WTC11 (cell line): ENCODE data around the gene NDUFAF8. TPM values are rescaled to one million over a fixed set of nuclear protein-coding genes. Genes with fewer than 3 reads are reported as not detected.

Experiments used
- ATAC-seq: fragments of 200-7000 bp; cut with Tn5 transposase; 2 replicates; pipeline ENCODE4 v1.10.0; 2021; ENCODE audit warnings: mild to moderate bottlenecking, moderate library complexity
- CTCF ChIA-PET: fragments of 300-600 bp; sonication (Branson Sonifier 250); formaldehyde crosslinking; loops from one replicate; lab custom pipeline; 2021; ENCODE audit warnings: antibody characterized with exemption; lab: Charles Lee
- POLR2A ChIA-PET: fragments of 350-600 bp; sonication (Branson Sonifier 250); formaldehyde crosslinking; loops from one replicate; lab custom pipeline; 2021; ENCODE audit warnings: antibody characterized with exemption; lab: Charles Lee
- DNase-seq: peaks from one replicate; pipeline ENCODE4 v3.0.0; 2021; ENCODE audit warnings: low spot score
- H3K27ac Mint-ChIP-seq: 2 replicates; pipeline ENCODE4 v1.8.0; 2021; ENCODE audit warnings: mixed read lengths
- H3K27me3 Mint-ChIP-seq: 2 replicates; pipeline ENCODE4 v1.8.0; 2021; ENCODE audit warnings: low read depth, mild to moderate bottlenecking, moderate library complexity, mixed read lengths
- H3K36me3 Mint-ChIP-seq: 2 replicates; pipeline ENCODE4 v1.8.0; 2021; ENCODE audit warnings: mixed read lengths
- H3K4me1 Mint-ChIP-seq: 2 replicates; pipeline ENCODE4 v1.8.0; 2022; ENCODE audit warnings: mixed read lengths
- H3K4me3 Mint-ChIP-seq: 2 replicates; pipeline ENCODE4 v1.8.0; 2021; ENCODE audit warnings: mild to moderate bottlenecking, moderate library complexity, mixed read lengths
- H3K9me3 Mint-ChIP-seq: 2 replicates; pipeline ENCODE4 v1.8.0; 2021; ENCODE audit warnings: mixed read lengths
- ATF1 ChIP-seq: sonication (generic); formaldehyde crosslinking; IDR thresholded peaks from 2 replicates; pipeline ENCODE4 v1.8.1; 2023; ENCODE audit warnings: mild to moderate bottlenecking, moderate library complexity, missing genetic modification reagents
- ATF2 ChIP-seq: sonication (generic); formaldehyde crosslinking; IDR thresholded peaks from 2 replicates; pipeline ENCODE4 v1.8.1; 2022; ENCODE audit warnings: low read depth, missing genetic modification reagents, borderline replicate concordance
- ATF3 ChIP-seq: sonication (generic); formaldehyde crosslinking; conservative IDR thresholded peaks from 2 replicates; pipeline ENCODE4 v1.8.1; 2022; ENCODE audit warnings: mild to moderate bottlenecking, missing genetic modification reagents
- CTCF ChIP-seq: fragments of 200-600 bp; IDR thresholded peaks from 2 replicates; pipeline ENCODE4 v1.8.0; 2022; ENCODE audit warnings: antibody characterized with exemption
- EMX1 ChIP-seq: fragments of 250-450 bp; sonication (Bioruptor Pico); IDR thresholded peaks from 2 replicates; pipeline ENCODE4 v1.8.0; 2021; ENCODE audit warnings: mild to moderate bottlenecking
- ESRRA ChIP-seq: sonication (generic); formaldehyde crosslinking; IDR thresholded peaks from 2 replicates; pipeline ENCODE4 v1.8.1; 2022; ENCODE audit warnings: mild to moderate bottlenecking, missing genetic modification reagents, borderline replicate concordance
- FOXP4 ChIP-seq: sonication (generic); formaldehyde crosslinking; IDR thresholded peaks from 2 replicates; pipeline ENCODE4 v1.8.0; 2022; ENCODE audit warnings: mild to moderate bottlenecking, missing genetic modification reagents
- GRHL2 ChIP-seq: fragments of 250-450 bp; sonication (Bioruptor Pico); IDR thresholded peaks from 2 replicates; pipeline ENCODE4 v1.8.0; 2022; ENCODE audit warnings: mild to moderate bottlenecking, moderate library complexity; ENCODE audit not compliant: insufficient replicate concordance, severe bottlenecking
- GTF2I ChIP-seq: fragments of 250-450 bp; sonication (Bioruptor Pico); conservative IDR thresholded peaks from 2 replicates; pipeline ENCODE4 v1.4.0; 2021; ENCODE audit warnings: mild to moderate bottlenecking
- HMGXB4 ChIP-seq: sonication (generic); formaldehyde crosslinking; IDR thresholded peaks from 2 replicates; pipeline ENCODE4 v1.8.1; 2023; ENCODE audit warnings: mild to moderate bottlenecking, moderate library complexity, missing genetic modification reagents
- JUN ChIP-seq: sonication (generic); formaldehyde crosslinking; IDR thresholded peaks from 2 replicates; pipeline ENCODE4 v1.8.0; 2023; ENCODE audit warnings: mild to moderate bottlenecking, missing genetic modification reagents
- MXD4 ChIP-seq: fragments of 250-450 bp; sonication (Bioruptor Pico); IDR thresholded peaks from 2 replicates; pipeline ENCODE4 v1.8.0; 2021; ENCODE audit warnings: mild to moderate bottlenecking, moderate library complexity, borderline replicate concordance
- MYBL2 ChIP-seq: sonication (generic); formaldehyde crosslinking; IDR thresholded peaks from 2 replicates; pipeline ENCODE4 v1.8.1; 2023; ENCODE audit warnings: mild to moderate bottlenecking, moderate library complexity, missing genetic modification reagents
- OVOL2 ChIP-seq: fragments of 250-450 bp; sonication (Bioruptor Pico); IDR thresholded peaks from 2 replicates; pipeline ENCODE4 v1.9.0; 2021; ENCODE audit warnings: mild to moderate bottlenecking, borderline replicate concordance
- RORB ChIP-seq: fragments of 250-450 bp; sonication (Bioruptor Pico); IDR thresholded peaks from 2 replicates; pipeline ENCODE4 v1.9.0; 2021; ENCODE audit warnings: mild to moderate bottlenecking
- SMAD3 ChIP-seq: sonication (generic); formaldehyde crosslinking; IDR thresholded peaks from 2 replicates; pipeline ENCODE4 v1.8.0; 2022; ENCODE audit warnings: missing genetic modification reagents, mild to moderate bottlenecking, borderline replicate concordance
- TP53 ChIP-seq: sonication (generic); formaldehyde crosslinking; IDR thresholded peaks from 2 replicates; pipeline ENCODE4 v1.8.1; 2023; ENCODE audit warnings: mild to moderate bottlenecking, missing genetic modification reagents
- ZNF121 ChIP-seq: sonication (generic); formaldehyde crosslinking; IDR thresholded peaks from 2 replicates; pipeline ENCODE4 v1.8.0; 2023; ENCODE audit warnings: missing genetic modification reagents
- ZNF219 ChIP-seq: sonication (generic); formaldehyde crosslinking; IDR thresholded peaks from 2 replicates; pipeline ENCODE4 v1.8.0; 2023; ENCODE audit warnings: missing genetic modification reagents, mild to moderate bottlenecking, borderline replicate concordance
- ZNF281 ChIP-seq: sonication (generic); formaldehyde crosslinking; IDR thresholded peaks from 2 replicates; pipeline ENCODE4 v1.8.0; 2023; ENCODE audit warnings: mild to moderate bottlenecking, missing genetic modification reagents
- ZNF416 ChIP-seq: fragments of 250-450 bp; sonication (Bioruptor Pico); IDR thresholded peaks from 2 replicates; pipeline ENCODE4 v1.9.0; 2021; ENCODE audit warnings: mild to moderate bottlenecking, inconsistent platforms
- ZSCAN18 ChIP-seq: fragments of 250-450 bp; sonication (Bioruptor Pico); IDR thresholded peaks from 2 replicates; pipeline ENCODE4 v2.1.2; 2022; ENCODE audit warnings: mild to moderate bottlenecking, moderate library complexity
- total RNA-seq: library from RNA; stranded (reverse); gene quantifications from 3 replicates; pipeline ENCODE4 v1.2.3, GENCODE V29; 2021

NDUFAF8 gene
- total RNA-seq, 1 experiment from 2014 or later = 73.0 TPM

GRCh38 chr17:81238815-81239713, at the start of gene NDUFAF8, which contains the start of gene TEPSIN (continued):
- TF ChIP-seq FOXP4 (CRISPR knock-in tag) (0 out of 2 replicates have a peak, but pooled peaks have one; percentile 9), MXD4 (CRISPR knock-in tag) (no peak), EMX1 (no peak), ZSCAN18 (no peak), ZNF219 (CRISPR knock-in tag) (peak; percentile 53; the same call in 1 of the 2 replicates), HMGXB4 (CRISPR knock-in tag) (peak; percentile 32; the same call in 1 of the 2 replicates), TP53 (no peak), GRHL2 (CRISPR knock-in tag) (no peak), MYBL2 (CRISPR knock-in tag) (peak; percentile 19; the same call in 1 of the 2 replicates), ATF2 (CRISPR knock-in tag) (no peak), RORB (no peak), JUN (CRISPR knock-in tag) (0 out of 2 replicates have a peak, but pooled peaks have one; percentile 46), ATF1 (0 out of 2 replicates have a peak, but pooled peaks have one; percentile 46), ZNF121 (CRISPR knock-in tag) (no peak), ATF3 (CRISPR knock-in tag) (no peak)

GRCh38 chr17:81189670-81190530, 49.2 kb upstream of the NDUFAF8 start:
- ChIA-PET CTCF (interaction anchor here (0.8 to 2.1 kb wide), 6 partner anchors 10 to 67 kb away, joined by 3 to 8 read pairs (median 3); partner anchors contain the start of gene CEP131), POLR2A (no interaction called here)
- ATAC-seq (peak; percentile 41; the same call in 1 of the 2 replicates), DNase-seq (peak; percentile 49)
- no peaks in the 10 kb centered on the region for H3K9me3 Mint-ChIP-seq
- H3K36me3 Mint-ChIP-seq = no peaks in the 10 kb centered on the region
- H3K4me3 Mint-ChIP-seq = no peak overlapping the region
- no peaks in the 10 kb centered on the region for H3K27me3 Mint-ChIP-seq
- H3K4me1 Mint-ChIP-seq = no peaks in the 10 kb centered on the region
- H3K27ac Mint-ChIP-seq = no peak overlapping the region
- TF ChIP-seq OVOL2 (CRISPR knock-in tag) (no peak), ZNF416 (CRISPR knock-in tag) (no peak), ZNF121 (CRISPR knock-in tag) (no peak), ZNF281 (CRISPR knock-in tag) (no peak), ESRRA (CRISPR knock-in tag) (no peak), CTCF (no peak), SMAD3 (CRISPR knock-in tag) (no peak), GTF2I (CRISPR knock-in tag) (no peak), JUN (CRISPR knock-in tag) (no peak), MYBL2 (CRISPR knock-in tag) (no peak)
